Parathyroid adenoma (tissue), 2 donors: ENCODE data around the gene HCN2.

Experiments
- H2AFZ ChIP-seq: fragments of 300-600 bp; sonication (generic); one replicate; pipeline ENCODE4 v1.7.0; 2017; ENCODE audit warnings: antibody characterized with exemption, mild to moderate bottlenecking
- H3K27ac ChIP-seq: fragments of 300-600 bp; sonication (generic); one replicate; pipeline ENCODE4 v1.7.0; 2017
- H3K27me3 ChIP-seq: fragments of 300-600 bp; sonication (generic); one replicate; pipeline ENCODE4 v1.7.0; 2017; ENCODE audit warnings: low read length; ENCODE audit not compliant: control insufficient read depth, insufficient read depth
- H3K36me3 ChIP-seq: fragments of 300-600 bp; sonication (generic); one replicate; pipeline ENCODE4 v1.7.0; 2017; ENCODE audit warnings: low read length; ENCODE audit not compliant: control insufficient read depth, insufficient read depth
- H3K4me1 ChIP-seq: fragments of 300-600 bp; sonication (generic); one replicate; pipeline ENCODE4 v1.7.0; 2017; ENCODE audit warnings: control low read depth
- H3K4me2 ChIP-seq: fragments of 300-600 bp; sonication (generic); one replicate; pipeline ENCODE4 v1.7.0; 2017; ENCODE audit warnings: low read length
- H3K4me3 ChIP-seq: fragments of 300-600 bp; sonication (generic); one replicate; pipeline ENCODE4 v1.7.0; 2017; ENCODE audit warnings: low read depth, low read length
- H3K79me2 ChIP-seq: fragments of 300-600 bp; sonication (generic); one replicate; pipeline ENCODE4 v1.7.0; 2017; ENCODE audit warnings: control low read depth
- H3K9ac ChIP-seq: fragments of 300-600 bp; sonication (generic); one replicate; pipeline ENCODE4 v1.7.0; 2017; ENCODE audit warnings: mild to moderate bottlenecking
- H3K9me3 ChIP-seq: fragments of 300-600 bp; sonication (generic); one replicate; pipeline ENCODE4 v1.7.0; 2017; ENCODE audit warnings: low read length; ENCODE audit not compliant: control insufficient read depth
- TF ChIP-seq, protein P1 (sequence below): fragments of 300-600 bp; sonication (generic); IDR thresholded peaks from one replicate; pipeline ENCODE4 v1.7.0; 2017; ENCODE audit warnings: antibody characterized with exemption, mild to moderate bottlenecking
- donor health status: primary hyperparathyroidism.

HCN2 gene

GRCh38 chr19:662962-663681, 73.4 kb downstream of the HCN2 start, which contains the start of gene RNF126:
Gene RNF126 (minus strand): TSS chr19:663214. CDS start chr19:663121, 93 bp downstream.
- H3K79me2 ChIP-seq, result peaks cover 43% of the 10 kb centered on the region
- H3K27me3 ChIP-seq, result no peaks in the 10 kb centered on the region
- peak within 1 kb of the TSS; percentile 98 for H2AFZ ChIP-seq
- peak within 1 kb of the TSS; percentile 87 for H3K4me2 ChIP-seq
- no peaks in the 10 kb centered on the region for H3K36me3 ChIP-seq
- H3K9ac ChIP-seq, result peak within 1 kb of the TSS; percentile 90
- TF ChIP-seq, protein P1, sequence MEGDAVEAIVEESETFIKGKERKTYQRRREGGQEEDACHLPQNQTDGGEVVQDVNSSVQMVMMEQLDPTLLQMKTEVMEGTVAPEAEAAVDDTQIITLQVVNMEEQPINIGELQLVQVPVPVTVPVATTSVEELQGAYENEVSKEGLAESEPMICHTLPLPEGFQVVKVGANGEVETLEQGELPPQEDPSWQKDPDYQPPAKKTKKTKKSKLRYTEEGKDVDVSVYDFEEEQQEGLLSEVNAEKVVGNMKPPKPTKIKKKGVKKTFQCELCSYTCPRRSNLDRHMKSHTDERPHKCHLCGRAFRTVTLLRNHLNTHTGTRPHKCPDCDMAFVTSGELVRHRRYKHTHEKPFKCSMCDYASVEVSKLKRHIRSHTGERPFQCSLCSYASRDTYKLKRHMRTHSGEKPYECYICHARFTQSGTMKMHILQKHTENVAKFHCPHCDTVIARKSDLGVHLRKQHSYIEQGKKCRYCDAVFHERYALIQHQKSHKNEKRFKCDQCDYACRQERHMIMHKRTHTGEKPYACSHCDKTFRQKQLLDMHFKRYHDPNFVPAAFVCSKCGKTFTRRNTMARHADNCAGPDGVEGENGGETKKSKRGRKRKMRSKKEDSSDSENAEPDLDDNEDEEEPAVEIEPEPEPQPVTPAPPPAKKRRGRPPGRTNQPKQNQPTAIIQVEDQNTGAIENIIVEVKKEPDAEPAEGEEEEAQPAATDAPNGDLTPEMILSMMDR, result no peak
- H3K4me3 ChIP-seq, result peak within 1 kb of the TSS; percentile 74
- no peaks in the 10 kb centered on the region for H3K9me3 ChIP-seq
- H3K27ac ChIP-seq, result peak within 1 kb of the TSS; percentile 99
- peaks cover 12% of the 10 kb centered on the region for H3K4me1 ChIP-seq

GRCh38 chr19:663682-664117, 74.0 kb downstream of the HCN2 start:
- H3K27ac ChIP-seq, result peak overlapping the region; percentile 99
- H3K79me2 ChIP-seq, result peaks cover 37% of the 10 kb centered on the region
- peaks cover 12% of the 10 kb centered on the region for H3K4me1 ChIP-seq
- peak overlapping the region; percentile 90 for H3K9ac ChIP-seq
- peak overlapping the region; percentile 72 for H3K4me3 ChIP-seq
- no peaks in the 10 kb centered on the region for H3K9me3 ChIP-seq
- TF ChIP-seq, protein P1, result no peak
- peak overlapping the region; percentile 78 for H3K4me2 ChIP-seq
- H2AFZ ChIP-seq, result peak overlapping the region; percentile 98
- H3K27me3 ChIP-seq, result no peaks in the 10 kb centered on the region
- H3K36me3 ChIP-seq, result no peaks in the 10 kb centered on the region

- Histone ChIP-seq H3K9ac (no peak overlapping the region), H2AFZ (peak overlapping the region; percentile 9), H3K27ac (no peak overlapping the region), H3K9me3 (no peaks in the 10 kb centered on the region), H3K4me2 (peak overlapping the region; percentile 67), H3K27me3 (no peaks in the 10 kb centered on the region), H3K36me3 (no peaks in the 10 kb centered on the region), H3K4me3 (peak overlapping the region; percentile 31), H3K79me2 (peaks cover 27% of the 10 kb centered on the region), H3K4me1 (peaks cover 12% of the 10 kb centered on the region)
- TF ChIP-seq, protein P1, result peak; percentile 94
Observed at GRCh38 chr19:664913-665443, 75.3 kb downstream of the HCN2 start.
